Measurements from ENCODE around the gene ARHGEF5.
"Not testable (repeated sequence)": the region's sequence is repeated elsewhere in the genome, so short reads cannot be mapped to it uniquely, and the experiment has no call there.

DNA sequence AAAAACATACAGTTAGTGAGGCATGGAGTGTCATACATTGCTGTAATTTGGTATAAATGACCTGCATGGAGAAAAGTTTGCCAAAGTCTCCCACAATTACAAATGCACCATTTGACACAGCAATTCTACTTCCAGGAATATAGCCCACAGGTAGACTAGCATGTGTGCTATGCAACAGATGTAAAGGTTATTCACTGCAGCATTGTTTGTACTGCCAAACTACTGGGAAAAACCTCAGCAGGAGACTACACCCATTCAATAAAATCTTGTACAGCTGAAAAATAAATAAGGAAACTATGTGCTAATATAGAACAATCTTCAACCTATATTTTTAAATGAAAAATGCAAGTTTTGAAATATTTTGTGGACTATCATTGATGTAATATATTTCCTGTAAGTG is 25.2 kb upstream of the ARHGEF5 start:
- TF ChIP-seq, protein P1, sequence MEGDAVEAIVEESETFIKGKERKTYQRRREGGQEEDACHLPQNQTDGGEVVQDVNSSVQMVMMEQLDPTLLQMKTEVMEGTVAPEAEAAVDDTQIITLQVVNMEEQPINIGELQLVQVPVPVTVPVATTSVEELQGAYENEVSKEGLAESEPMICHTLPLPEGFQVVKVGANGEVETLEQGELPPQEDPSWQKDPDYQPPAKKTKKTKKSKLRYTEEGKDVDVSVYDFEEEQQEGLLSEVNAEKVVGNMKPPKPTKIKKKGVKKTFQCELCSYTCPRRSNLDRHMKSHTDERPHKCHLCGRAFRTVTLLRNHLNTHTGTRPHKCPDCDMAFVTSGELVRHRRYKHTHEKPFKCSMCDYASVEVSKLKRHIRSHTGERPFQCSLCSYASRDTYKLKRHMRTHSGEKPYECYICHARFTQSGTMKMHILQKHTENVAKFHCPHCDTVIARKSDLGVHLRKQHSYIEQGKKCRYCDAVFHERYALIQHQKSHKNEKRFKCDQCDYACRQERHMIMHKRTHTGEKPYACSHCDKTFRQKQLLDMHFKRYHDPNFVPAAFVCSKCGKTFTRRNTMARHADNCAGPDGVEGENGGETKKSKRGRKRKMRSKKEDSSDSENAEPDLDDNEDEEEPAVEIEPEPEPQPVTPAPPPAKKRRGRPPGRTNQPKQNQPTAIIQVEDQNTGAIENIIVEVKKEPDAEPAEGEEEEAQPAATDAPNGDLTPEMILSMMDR (optimal IDR thresholded peaks at IDR 0.05 in 1 of 3, IDR thresholded peaks at IDR 0.05 in 1 of 3, conservative IDR thresholded peaks at IDR 0.05 in 1 of 3; ENCODE audit: extremely low read depth in 1 of 3, insufficient read depth in 2 of 3, low read length in 3 of 3) = not testable (repeated sequence)
- not testable (repeated sequence) for TF ChIP-seq EZH2 (IDR thresholded peaks at IDR 0.05; ENCODE audit: low read length)

Data from keratinocyte (primary cell).